ENCODE measurements around the gene GREM1. TPM values are rescaled to one million over a fixed set of nuclear protein-coding genes. Genes with fewer than 3 reads are reported as not detected.

Gene GREM1
- total RNA-seq, 1 donor from 2014 or later: 0.49 TPM

DNA sequence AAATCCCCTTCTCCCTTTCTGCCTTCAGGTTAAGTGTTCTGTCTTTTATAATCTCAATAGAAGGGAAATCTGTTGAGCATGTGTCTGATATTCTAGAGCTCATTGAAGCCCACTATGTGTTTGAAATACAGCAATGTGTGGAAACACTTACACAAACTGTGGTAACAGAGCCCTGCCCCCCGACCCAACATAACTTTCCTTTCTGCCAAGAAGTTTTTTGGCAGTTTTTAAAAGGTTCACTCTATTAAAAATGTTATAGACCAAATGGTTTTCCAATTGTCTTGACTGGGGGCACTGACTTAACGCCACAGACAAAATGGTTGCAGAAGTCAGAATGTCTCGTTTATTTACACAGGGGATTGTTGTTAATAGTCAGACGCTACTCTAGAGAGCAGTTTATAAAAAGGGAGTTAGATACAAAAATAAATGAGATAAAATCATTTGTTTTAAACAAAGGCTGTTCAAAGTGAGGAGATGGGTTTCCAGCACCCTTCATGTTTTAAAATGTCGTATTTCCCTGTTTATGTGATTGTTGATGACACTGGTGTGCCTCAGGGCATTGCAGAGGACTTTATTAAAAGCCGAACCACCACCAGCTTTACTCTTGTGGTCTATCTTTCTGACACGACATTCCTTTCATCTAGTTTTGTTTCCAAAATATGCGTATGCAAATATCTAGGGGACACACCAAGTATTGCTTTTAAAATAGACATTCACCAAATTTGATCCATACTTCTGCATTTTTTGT is 26.7 kb upstream of the GREM1 start:
- TF ChIP-seq, protein P1, sequence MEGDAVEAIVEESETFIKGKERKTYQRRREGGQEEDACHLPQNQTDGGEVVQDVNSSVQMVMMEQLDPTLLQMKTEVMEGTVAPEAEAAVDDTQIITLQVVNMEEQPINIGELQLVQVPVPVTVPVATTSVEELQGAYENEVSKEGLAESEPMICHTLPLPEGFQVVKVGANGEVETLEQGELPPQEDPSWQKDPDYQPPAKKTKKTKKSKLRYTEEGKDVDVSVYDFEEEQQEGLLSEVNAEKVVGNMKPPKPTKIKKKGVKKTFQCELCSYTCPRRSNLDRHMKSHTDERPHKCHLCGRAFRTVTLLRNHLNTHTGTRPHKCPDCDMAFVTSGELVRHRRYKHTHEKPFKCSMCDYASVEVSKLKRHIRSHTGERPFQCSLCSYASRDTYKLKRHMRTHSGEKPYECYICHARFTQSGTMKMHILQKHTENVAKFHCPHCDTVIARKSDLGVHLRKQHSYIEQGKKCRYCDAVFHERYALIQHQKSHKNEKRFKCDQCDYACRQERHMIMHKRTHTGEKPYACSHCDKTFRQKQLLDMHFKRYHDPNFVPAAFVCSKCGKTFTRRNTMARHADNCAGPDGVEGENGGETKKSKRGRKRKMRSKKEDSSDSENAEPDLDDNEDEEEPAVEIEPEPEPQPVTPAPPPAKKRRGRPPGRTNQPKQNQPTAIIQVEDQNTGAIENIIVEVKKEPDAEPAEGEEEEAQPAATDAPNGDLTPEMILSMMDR (IDR thresholded peaks at IDR 0.05; ENCODE audit: borderline replicate concordance): no peak
- Histone ChIP-seq H3K27ac (replicated peaks) (no peak overlapping the region), H3K4me3 (no peak overlapping the region), H3K27me3 (ENCODE audit: low read depth) (peaks cover 11% of the 10 kb centered on the region), H3K9me3 (replicated peaks) (no peaks in the 10 kb centered on the region), H3K4me1 (no peaks in the 10 kb centered on the region), H3K36me3 (no peaks in the 10 kb centered on the region)
- intact Hi-C loops (cut with micrococcal nuclease): no loop called here
- no peak for DNase-seq

DNA sequence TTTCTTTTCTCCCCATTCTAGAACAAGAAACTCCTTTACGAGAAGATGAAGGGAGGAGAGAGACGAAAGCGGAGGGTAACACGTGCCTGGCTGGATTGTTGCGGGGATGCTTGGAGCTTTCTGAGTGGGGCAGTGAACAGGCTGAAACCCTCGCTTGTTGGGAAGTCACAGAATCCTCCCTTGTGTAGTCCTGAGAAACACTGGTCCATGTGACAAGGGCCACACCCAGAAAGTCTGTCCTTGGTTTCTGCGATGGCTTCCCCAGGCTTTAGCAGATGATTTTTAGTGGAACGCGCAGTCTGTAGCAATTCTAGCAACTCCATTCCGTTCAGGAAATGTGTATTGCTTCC is 26.1 kb upstream of the GREM1 start:
- TF ChIP-seq, protein P1 (IDR thresholded peaks at IDR 0.05; ENCODE audit: borderline replicate concordance): no peak
- Histone ChIP-seq H3K27me3 (ENCODE audit: low read depth) (peaks cover 7% of the 10 kb centered on the region), H3K4me1 (no peaks in the 10 kb centered on the region), H3K27ac (replicated peaks) (no peak overlapping the region), H3K4me3 (no peak overlapping the region), H3K36me3 (no peaks in the 10 kb centered on the region), H3K9me3 (replicated peaks) (no peaks in the 10 kb centered on the region)
- intact Hi-C loops (cut with micrococcal nuclease): no loop called here
- DNase-seq: no peak

DNA sequence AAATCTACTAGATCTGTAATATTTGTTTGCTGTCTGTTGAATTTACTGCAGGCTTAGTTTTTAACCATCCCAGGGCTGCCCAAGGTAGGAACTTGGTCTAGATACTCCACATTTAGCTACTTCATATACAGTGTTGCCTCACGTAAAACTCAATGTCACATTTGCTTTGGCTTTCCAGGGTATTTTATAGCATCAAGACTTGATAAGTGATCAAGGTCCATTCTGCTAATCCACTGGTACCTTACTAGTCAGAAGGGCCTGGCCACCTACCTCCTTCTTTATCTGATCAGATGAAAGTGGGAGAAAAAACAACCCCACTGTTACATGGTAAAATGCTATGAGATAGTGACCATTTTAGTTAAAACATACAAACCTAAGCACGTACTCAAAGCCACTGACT is 25.5 kb upstream of the GREM1 start:
- TF ChIP-seq, protein P1 (IDR thresholded peaks at IDR 0.05; ENCODE audit: borderline replicate concordance): no peak

DNA sequence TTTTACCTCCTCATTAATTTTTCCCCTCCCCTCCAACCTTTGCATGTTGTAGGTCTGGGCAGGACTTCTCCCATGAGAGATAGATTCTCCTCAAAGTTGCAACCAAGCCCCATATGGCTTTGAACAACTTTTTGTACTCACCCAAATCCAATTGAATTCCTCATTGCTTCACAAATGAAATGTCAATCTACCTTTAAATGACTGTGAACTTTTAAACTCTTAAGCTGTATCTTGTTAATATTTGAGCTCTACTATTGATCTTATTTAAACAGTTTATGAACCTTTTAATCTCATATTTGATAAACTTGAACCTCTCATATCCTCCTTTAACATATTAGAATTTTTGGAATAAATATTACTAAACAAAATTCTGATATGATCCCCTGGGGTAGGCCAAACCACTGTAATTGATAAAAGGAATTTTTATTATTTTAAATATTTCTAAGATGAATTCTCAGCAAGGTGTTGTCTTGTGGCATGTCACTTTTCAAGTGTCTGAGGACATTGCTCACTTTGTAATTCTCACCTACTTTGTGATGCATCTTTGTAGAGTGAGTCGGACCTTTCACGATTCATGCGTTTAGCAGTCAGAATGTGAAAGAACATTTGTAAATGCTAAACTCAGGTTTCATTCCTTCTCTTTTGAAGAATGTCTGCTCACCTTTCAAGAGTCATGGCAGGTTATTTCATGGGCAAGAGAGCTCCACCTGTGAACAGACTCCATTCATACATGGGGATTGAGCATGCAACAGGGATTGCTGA is 23.4 kb upstream of the GREM1 start:
- no peak for DNase-seq
- H3K4me1 ChIP-seq: no peaks in the 10 kb centered on the region
- peaks cover 14% of the 10 kb centered on the region for H3K27me3 ChIP-seq (ENCODE audit: low read depth)
- H3K36me3 ChIP-seq: no peaks in the 10 kb centered on the region
- intact Hi-C loops (cut with micrococcal nuclease): no loop called here
- TF ChIP-seq, protein P1 (IDR thresholded peaks at IDR 0.05; ENCODE audit: borderline replicate concordance): no peak
- H3K4me3 ChIP-seq: no peak overlapping the region
- no peaks in the 10 kb centered on the region for H3K9me3 ChIP-seq (replicated peaks)
- no peak overlapping the region for H3K27ac ChIP-seq (replicated peaks)

More for the DNA sequence above, 25.5 kb upstream of the GREM1 start:
- Histone ChIP-seq H3K4me3 (no peak overlapping the region), H3K27ac (replicated peaks) (no peak overlapping the region), H3K36me3 (no peaks in the 10 kb centered on the region), H3K9me3 (replicated peaks) (no peaks in the 10 kb centered on the region), H3K27me3 (ENCODE audit: low read depth) (peaks cover 4% of the 10 kb centered on the region), H3K4me1 (no peaks in the 10 kb centered on the region)
- DNase-seq: no peak
- intact Hi-C loops (cut with micrococcal nuclease): no loop called here

DNA sequence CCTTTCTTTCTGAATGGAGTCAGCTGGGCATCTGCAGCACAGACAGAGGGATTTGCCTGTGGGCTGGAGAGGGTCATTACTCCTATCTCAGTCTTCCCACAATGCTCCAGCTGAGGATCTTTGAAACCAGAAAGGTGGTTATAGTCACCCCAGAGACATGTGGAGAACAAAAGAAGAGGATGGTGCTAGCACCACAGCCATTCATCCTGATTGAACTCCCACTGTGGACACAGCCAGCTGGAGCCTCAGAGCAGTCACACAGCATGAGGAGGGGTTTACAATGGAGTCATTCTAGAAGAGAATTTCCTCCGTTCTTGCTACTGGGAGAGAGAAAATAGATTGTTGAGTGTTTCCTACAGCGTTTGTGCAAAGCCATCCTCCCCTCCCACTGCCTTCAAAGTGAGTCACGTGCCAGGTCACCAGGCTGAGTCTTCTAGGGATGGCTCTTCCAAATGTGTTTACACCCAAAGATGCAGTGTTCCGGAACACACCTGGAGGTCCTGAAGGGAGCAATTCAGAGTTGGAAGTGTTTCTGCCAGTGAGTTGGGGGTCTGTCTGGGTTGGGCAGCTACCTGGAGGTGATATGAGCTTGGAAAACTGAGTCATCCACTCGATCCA is 18.9 kb upstream of the GREM1 start:
- Histone ChIP-seq H3K4me1 (no peaks in the 10 kb centered on the region), H3K4me3 (no peak overlapping the region), H3K9me3 (replicated peaks) (no peaks in the 10 kb centered on the region), H3K27ac (replicated peaks) (no peak overlapping the region), H3K36me3 (no peaks in the 10 kb centered on the region), H3K27me3 (ENCODE audit: low read depth) (peaks cover 28% of the 10 kb centered on the region)
- DNase-seq: no peak
- TF ChIP-seq, protein P1 (IDR thresholded peaks at IDR 0.05; ENCODE audit: borderline replicate concordance): no peak
- intact Hi-C loops (cut with micrococcal nuclease): no loop called here
